Breast epithelium (tissue), 3 donors: ENCODE results near the gene MEAK7.

Experiments used
- CTCF ChIP-seq, 3 donors: fragments of 450-650 bp; IDR thresholded peaks; one replicate each; pipeline ENCODE4 v1.5.1; 2016 to 2017; ENCODE audit warnings: antibody characterized with exemption in 3 of 3, mild to moderate bottlenecking in 3 of 3, moderate library complexity in 3 of 3
- POLR2A ChIP-seq: fragments of 450-650 bp; IDR thresholded peaks from one replicate; pipeline ENCODE4 v1.6.1; 2016; ENCODE audit warnings: antibody characterized with exemption, mild to moderate bottlenecking, moderate library complexity
- POLR2AphosphoS5 ChIP-seq, 3 donors: sonication (generic); formaldehyde crosslinking; IDR thresholded peaks; one replicate each; pipeline ENCODE4 v1.6.1; 2017; ENCODE audit warnings: antibody characterized with exemption in 3 of 3

- TF ChIP-seq CTCF (IDR thresholded peaks at IDR 0.05) (no peak), POLR2A (no peak), POLR2AphosphoS5 (IDR thresholded peaks at IDR 0.05) (no peak)
Measured at GRCh38 chr16:84548971-84549844, 44.7 kb upstream of the MEAK7 start.
